Mucosa of gallbladder (tissue), 1 donor: Measurements from ENCODE around the gene SUGP2. TPM values are rescaled to one million over a fixed set of nuclear protein-coding genes. Genes with fewer than 3 reads are reported as not detected.
A peak's percentile ranks its signal among the peaks of the same experiment; 100 is the strongest.

Experiments
- DNase-seq: peaks from one replicate; pipeline ENCODE4 v3.0.0-alpha.2; 2020; ENCODE audit warnings: low spot score
- total RNA-seq: library from RNA; stranded (reverse); gene quantifications from one replicate; pipeline ENCODE4 v1.2.1, GENCODE V29; 2021
- donor health status: DM: no; HTN: no; CAD: no.

Gene SUGP2
- total RNA-seq = 69.8 TPM

GRCh38 chr19:19033426-19034203 is at the start of gene SUGP2, which contains the start of gene ARMC6:
SUGP2 (minus strand) TSS chr19:19033517; CDS start chr19:19031071, 2,446 bp downstream.
ARMC6 (plus strand) TSS chr19:19033603; CDS start chr19:19034210, 607 bp downstream.
- peak; percentile 88 for DNase-seq

GRCh38 chr19:19081642-19082151 is 48.4 kb upstream of the SUGP2 start:
- DNase-seq = no peak

- DNase-seq = no peak
These were observed 46.3 kb upstream of the SUGP2 start for GRCh38 chr19:19079571-19079970.

- DNase-seq = no peak
These were observed 45.5 kb upstream of the SUGP2 start for GRCh38 chr19:19078801-19079200.

- DNase-seq = no peak
These were observed 43.8 kb upstream of the SUGP2 start for GRCh38 chr19:19077103-19077502.

- DNase-seq = no peak
These were observed 43.2 kb upstream of the SUGP2 start for GRCh38 chr19:19076476-19076875.

- no peak for DNase-seq
These were observed 41.8 kb upstream of the SUGP2 start for GRCh38 chr19:19075126-19075525.

GRCh38 chr19:19074196-19074882 is 41.0 kb upstream of the SUGP2 start:
- no peak for DNase-seq

- DNase-seq = no peak
These were observed 38.6 kb upstream of the SUGP2 start for GRCh38 chr19:19071897-19072296.

- DNase-seq = no peak
These were observed 35.6 kb upstream of the SUGP2 start for GRCh38 chr19:19068659-19069654.

- DNase-seq = no peak
These were observed 34.2 kb upstream of the SUGP2 start for GRCh38 chr19:19067276-19068072.

- no peak for DNase-seq
These were observed 31.8 kb upstream of the SUGP2 start for GRCh38 chr19:19064811-19065745.

- DNase-seq = no peak
These were observed 30.9 kb upstream of the SUGP2 start for GRCh38 chr19:19064098-19064722.

GRCh38 chr19:19063183-19064097 is 30.1 kb upstream of the SUGP2 start, which contains the start of gene SLC25A42:
SLC25A42 (plus strand) TSS chr19:19063994; CDS start chr19:19096125, 32,131 bp downstream.
- DNase-seq = peak; percentile 100

- no peak for DNase-seq
These were observed 29.3 kb upstream of the SUGP2 start for GRCh38 chr19:19062454-19063182.

GRCh38 chr19:19061506-19061905 is 28.2 kb upstream of the SUGP2 start:
- no peak for DNase-seq
